AG04449 (cell line): ENCODE data around the gene PMEPA1.

Source experiments
- CTCF ChIA-PET: fragments of 350-600 bp; formaldehyde crosslinking; extraction: SDS; loops from one replicate; lab custom pipeline; 2021; ENCODE audit warnings: antibody characterized with exemption; lab: Yijun Ruan, JAX
- POLR2A ChIA-PET: fragments of 400-600, 350-600 bp; formaldehyde crosslinking; extraction: SDS; loops from one replicate; lab custom pipeline; 2020; ENCODE audit warnings: antibody characterized with exemption, inconsistent platforms; lab: Yijun Ruan, JAX
- DNase-seq: peaks from one replicate; pipeline ENCODE4 v3.0.0-alpha.2; 2010; ENCODE audit warnings: low read depth, low spot score
- H3K4me3 ChIP-seq: 2 replicates; pipeline ENCODE4 v1.5.1; 2011; ENCODE audit warnings: low read depth, mild to moderate bottlenecking, control low read depth, low read length
- TF ChIP-seq, protein P1 (sequence below): IDR thresholded peaks from one replicate; pipeline ENCODE4 v1.5.1; 2011; ENCODE audit warnings: mild to moderate bottlenecking, moderate library complexity, low read length, control low read depth, inconsistent platforms; ENCODE audit not compliant: insufficient read depth; ENCODE audit errors: missing control alignments

Gene PMEPA1, protein sequence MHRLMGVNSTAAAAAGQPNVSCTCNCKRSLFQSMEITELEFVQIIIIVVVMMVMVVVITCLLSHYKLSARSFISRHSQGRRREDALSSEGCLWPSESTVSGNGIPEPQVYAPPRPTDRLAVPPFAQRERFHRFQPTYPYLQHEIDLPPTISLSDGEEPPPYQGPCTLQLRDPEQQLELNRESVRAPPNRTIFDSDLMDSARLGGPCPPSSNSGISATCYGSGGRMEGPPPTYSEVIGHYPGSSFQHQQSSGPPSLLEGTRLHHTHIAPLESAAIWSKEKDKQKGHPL

DNA sequence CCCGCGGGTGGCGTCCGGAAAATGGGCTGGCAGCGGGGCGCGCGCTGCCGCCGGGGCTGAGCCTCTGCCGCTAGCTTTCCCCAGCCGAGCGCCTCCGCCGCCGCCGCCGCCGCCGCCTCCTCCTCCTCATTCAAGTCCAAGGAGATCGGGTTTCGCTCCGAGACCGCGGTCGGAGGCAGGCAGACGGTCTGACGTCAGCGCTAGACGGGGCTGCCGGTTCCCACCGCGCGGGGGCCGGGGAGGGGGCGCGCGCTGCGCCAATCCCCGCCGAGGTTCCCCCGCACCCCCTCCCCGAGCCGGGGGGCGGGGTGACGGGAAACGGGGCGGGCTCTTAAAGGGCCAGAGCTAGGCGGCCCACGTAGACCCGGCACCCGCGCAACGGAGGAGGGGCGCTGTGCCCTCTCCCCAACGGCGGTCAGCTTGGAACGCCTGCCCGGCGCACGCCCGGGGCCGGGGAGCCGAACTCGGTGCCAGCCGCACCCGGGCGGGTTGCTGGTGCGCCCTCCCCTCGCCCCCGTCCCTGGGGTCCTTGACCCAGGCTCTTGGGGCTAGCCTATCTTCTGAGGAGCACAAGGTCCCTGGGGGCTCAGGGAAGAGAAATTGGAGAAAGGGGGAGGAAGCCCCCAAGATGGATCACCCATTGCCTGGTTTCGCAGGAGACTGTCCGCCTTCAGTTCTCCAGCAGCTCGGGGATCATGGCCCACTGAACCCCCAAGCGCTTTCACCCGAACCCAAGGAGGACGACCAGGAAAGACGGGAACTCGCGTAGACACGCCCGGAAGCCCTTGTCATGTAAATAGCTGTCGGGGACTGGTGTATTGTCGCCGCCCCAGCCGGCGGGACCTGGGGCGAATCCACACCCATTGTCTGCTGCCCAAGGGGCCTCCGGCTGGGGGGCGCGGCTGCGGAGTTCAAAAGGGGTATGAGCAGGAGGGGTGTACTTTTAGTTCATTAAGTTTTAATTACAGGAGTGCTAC is at the start of gene PMEPA1:
Gene PMEPA1, minus strand, starts transcription at position 193 of the 977 bp plus-strand sequence. CDS start 433 bp downstream, outside the sequence.
- TF ChIP-seq, protein P1, sequence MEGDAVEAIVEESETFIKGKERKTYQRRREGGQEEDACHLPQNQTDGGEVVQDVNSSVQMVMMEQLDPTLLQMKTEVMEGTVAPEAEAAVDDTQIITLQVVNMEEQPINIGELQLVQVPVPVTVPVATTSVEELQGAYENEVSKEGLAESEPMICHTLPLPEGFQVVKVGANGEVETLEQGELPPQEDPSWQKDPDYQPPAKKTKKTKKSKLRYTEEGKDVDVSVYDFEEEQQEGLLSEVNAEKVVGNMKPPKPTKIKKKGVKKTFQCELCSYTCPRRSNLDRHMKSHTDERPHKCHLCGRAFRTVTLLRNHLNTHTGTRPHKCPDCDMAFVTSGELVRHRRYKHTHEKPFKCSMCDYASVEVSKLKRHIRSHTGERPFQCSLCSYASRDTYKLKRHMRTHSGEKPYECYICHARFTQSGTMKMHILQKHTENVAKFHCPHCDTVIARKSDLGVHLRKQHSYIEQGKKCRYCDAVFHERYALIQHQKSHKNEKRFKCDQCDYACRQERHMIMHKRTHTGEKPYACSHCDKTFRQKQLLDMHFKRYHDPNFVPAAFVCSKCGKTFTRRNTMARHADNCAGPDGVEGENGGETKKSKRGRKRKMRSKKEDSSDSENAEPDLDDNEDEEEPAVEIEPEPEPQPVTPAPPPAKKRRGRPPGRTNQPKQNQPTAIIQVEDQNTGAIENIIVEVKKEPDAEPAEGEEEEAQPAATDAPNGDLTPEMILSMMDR = no peak
- ChIA-PET CTCF (interaction anchor here (0.8 to 1.9 kb wide), 2 partner anchors 371 to 377 kb away, joined by 3 to 5 read pairs; no protein-coding TSS in a partner anchor), POLR2A (interaction anchor here (1.1 to 2.6 kb wide), 3 partner anchors 9 to 39 kb away, joined by 3 to 14 read pairs (median 3); no protein-coding TSS in a partner anchor)
- peak; percentile 67 for DNase-seq
- H3K4me3 ChIP-seq = peak within 1 kb of the TSS; percentile 75

DNA sequence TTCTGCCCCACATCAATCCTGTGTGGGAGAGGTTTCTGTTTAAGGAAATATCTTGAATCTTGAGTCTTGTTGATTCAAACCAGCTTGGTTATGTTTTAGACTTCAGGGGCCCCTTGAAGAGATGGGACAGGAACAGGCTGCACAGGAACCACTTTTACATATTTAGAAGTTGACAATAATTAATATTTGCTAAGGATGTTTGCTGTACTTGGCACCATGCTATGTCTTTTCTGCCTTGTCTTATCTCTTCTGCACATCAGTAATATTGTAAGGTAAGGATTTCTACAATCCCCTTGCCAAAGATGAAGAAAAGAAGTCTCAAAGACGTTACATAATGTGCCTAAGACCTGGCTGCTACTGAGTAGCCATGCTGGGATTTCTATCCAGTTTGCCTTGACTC is 48.0 kb upstream of the PMEPA1 start:
- POLR2A ChIA-PET = no interaction called here
- H3K4me3 ChIP-seq = no peak overlapping the region
- CTCF ChIA-PET = no interaction called here
- DNase-seq = no peak
- TF ChIP-seq, protein P1 = no peak

DNA sequence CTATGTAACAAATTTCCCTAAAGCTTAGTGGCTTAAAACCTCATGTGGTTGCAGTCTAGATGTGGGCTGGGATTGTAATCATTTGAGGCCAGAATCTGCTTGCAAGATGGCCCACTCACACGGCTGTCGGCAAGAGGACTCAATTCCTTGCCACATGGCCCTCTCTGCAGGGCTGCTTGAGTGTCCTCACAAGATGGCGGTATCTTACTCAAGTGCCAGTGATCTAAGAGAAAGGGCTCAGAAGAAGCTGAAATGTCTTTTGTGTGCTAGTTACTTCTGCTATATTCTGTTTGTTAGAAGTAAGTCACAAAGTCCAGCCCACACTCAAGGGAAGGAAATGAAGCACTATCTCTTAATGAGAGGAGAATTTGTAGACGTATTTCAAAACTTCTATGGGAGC is 47.1 kb upstream of the PMEPA1 start:
- TF ChIP-seq, protein P1 = no peak
- DNase-seq = no peak
- H3K4me3 ChIP-seq = no peak overlapping the region
- CTCF ChIA-PET = no interaction called here
- POLR2A ChIA-PET = no interaction called here

DNA sequence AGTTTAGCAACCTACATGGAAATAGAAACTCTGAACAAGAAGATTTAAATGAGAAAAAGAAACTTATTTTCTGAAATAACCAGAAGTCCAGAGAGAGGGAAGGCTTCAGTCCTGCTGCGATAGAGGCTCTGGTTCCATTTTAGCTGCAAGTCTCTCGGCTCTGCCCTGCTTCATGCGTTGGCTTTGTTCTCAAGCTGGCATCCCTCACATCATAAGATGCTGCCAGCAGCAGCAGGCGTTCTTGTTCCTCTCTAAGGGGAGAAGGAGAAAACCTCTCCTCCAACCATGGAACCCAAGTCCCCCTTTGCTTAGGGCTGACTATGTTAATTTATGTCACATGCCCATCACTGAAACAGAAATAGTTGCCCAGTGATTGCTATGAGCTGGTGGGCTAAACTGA is 46.4 kb upstream of the PMEPA1 start:
- H3K4me3 ChIP-seq = no peak overlapping the region
- CTCF ChIA-PET = no interaction called here
- POLR2A ChIA-PET = no interaction called here
- TF ChIP-seq, protein P1 = no peak
- no peak for DNase-seq

DNA sequence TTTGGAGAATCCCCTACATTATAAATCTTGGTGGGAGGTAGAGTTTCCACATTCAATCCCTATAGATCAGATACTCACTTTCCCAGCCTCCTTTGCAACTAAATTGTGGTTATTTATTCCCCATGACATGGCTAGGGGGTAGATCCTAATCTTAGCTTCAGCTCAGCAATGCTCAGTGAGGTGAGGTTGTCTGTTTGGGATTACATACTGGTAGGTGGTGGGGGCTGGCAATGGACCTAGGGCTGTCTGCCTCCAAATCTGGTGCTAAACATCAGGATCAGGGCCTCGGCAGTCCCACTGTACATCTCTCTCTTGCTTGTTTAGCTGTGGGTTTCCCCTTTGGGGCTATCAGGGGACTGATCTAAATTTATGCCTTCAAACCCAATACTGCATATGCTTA is 45.8 kb upstream of the PMEPA1 start:
- no peak for DNase-seq
- TF ChIP-seq, protein P1 = no peak
- ChIA-PET POLR2A (no interaction called here), CTCF (no interaction called here)
- no peak overlapping the region for H3K4me3 ChIP-seq

DNA sequence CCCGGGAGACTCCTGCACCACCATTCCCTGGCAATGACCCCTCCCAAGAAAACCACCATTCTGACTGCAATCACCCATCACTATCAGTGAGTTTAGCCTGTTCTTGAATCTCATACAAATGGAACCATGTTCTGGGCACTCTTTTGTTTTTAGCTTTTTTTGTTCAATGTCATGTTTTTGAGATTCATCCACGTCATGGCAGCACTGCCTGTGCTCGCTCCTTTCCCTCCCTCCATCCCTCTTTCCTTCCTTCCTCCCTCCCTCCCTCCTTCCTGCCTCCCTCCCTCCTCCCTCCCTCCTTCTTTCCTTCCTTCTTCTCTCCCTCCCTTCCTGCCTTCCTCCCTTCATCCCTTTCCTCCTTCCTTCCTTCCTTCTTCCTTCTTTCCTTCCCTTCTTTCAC is 44.4 kb upstream of the PMEPA1 start:
- POLR2A ChIA-PET = no interaction called here
- CTCF ChIA-PET = no interaction called here
- no peak overlapping the region for H3K4me3 ChIP-seq
- TF ChIP-seq, protein P1 = no peak
- DNase-seq = no peak
